ENCODE measurements around the gene ST8SIA2. TPM values are rescaled to one million over a fixed set of nuclear protein-coding genes. Genes with fewer than 3 reads are reported as not detected.

ST8SIA2 gene
- total RNA-seq: not detected in 2 replicates

GRCh38 chr15:92393071-92393979 lies at the start of gene ST8SIA2:
Gene ST8SIA2, plus strand, starts transcription at chr15:92393881. Its CDS starts 184 bp downstream, at chr15:92394065.

